Activated CD8-positive, alpha-beta memory T cell treated with anti-CD3 and anti-CD28 coated beads for 24 hours (primary cell): Measurements from ENCODE around the gene TYROBP.

Experiments
- DNase-seq: peaks from one replicate; pipeline ENCODE4 v3.0.0-alpha.2; 2020

The TYROBP gene

DNA sequence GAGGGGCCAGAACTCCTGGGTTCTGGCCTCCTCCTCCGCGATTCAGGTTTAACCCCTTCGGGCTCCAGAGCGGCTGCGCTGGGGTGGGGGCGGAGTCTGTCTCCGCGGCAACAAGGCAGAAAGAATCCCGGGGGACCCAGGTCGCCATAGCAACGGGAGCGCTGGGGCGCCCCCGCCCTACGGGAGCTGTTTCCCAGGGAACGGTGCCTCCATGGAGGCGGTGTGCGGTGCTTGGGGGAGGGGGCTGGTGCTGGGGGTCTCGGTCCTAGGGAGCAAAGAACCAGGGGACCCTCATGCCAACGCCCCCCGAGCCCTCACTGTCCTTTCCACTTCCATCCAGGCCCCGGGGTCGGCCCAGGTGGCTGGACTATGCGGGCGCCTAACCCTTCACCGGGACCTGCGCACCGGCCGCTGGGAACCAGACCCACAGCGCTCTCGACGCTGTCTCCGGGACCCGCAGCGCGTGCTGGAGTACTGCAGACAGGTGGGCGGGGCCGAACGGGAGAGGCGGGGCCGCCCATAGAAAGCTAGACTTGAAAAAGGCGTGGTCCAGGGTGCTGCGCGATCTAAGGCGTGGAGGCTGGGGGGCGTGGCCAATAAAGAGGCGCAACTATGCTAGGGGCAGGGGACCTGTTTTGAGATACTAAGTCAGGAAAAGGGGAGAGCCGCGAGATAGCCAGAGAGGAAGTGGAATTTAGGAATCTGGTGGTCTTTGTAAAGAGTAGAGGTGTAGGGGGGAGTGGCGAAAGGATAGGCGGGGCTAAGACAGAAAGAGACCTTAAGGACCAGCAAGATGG lies 38.6 kb downstream of the TYROBP start:
- peak; percentile 87 for DNase-seq

DNA sequence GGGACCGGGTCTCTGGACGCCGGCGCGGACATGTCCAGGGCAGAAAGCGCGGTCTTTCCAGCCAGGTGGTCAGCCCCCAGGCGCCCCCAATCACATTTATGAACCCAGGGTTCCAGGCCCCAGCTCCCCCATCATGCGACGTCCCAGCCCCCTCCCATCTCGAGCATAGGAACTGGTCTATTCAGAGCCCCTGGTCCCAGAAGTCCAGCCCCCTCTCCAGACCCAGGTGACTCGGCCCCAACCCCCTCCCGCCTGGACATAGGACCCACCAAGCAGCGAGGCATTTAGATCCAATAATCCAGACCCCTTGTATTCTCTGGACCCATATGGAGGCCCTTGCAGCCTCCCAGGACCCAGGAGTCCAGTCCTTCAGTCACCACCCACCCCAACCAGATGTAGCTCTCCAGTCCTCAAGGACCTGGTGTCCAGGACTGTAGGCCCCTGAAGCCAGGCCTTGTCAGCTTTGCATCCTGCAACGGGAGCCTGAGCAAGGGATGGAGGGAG lies 39.2 kb downstream of the TYROBP start:
- no peak for DNase-seq

DNA sequence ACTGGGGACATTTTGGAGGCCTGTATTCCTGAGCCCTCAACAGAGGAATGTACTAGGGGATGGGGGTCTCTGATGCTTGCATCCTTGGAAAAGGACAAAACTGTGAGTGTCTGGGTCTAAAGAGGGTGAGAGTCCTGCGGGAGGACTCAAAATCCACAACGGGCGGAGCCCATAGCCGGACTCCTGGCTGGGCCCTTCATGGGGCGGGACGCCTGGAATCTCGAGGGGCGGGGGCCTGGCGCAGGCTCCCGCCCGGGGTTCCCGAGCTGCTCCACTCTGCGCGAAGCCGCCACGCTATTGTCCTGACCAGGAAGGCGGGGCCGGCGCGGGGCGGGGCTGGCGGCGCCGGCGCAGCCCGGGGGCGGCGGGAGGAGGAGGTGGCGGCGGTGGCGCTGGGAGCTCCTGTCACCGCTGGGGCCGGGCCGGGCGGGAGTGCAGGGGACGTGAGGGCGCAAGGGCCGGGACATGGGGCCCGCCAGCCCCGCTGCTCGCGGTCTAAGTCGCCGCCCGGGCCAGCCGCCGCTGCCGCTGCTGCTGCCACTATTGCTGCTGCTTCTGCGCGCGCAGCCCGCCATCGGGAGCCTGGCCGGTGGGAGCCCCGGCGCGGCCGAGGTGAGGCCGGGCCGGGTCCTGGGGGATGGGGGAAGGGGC lies 39.8 kb downstream of the TYROBP start, which contains the start of gene APLP1:
APLP1 (plus strand) TSS at position 403 of the 651 bp plus-strand sequence; CDS start at position 466, 63 bp downstream.
- peak; percentile 88 for DNase-seq

DNA sequence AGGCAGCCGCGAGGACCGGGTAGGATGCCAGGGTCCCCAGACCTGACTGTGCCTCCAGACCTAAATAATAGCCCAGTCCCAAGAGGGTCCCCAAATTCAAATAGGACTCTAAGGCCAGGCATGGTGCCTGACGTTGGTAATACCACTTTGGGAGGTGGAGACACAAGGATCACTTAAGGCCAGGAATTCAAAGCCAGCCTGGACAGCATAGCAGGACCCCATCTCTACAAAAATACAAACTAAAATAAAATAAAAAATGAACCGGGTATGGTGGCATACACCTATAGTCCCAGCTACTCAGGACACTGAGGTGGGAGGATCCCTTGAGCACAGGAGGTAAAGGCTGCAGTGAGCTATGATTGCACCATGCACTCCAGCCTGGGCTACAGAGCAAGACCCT lies 45.1 kb downstream of the TYROBP start:
- DNase-seq: no peak

DNA sequence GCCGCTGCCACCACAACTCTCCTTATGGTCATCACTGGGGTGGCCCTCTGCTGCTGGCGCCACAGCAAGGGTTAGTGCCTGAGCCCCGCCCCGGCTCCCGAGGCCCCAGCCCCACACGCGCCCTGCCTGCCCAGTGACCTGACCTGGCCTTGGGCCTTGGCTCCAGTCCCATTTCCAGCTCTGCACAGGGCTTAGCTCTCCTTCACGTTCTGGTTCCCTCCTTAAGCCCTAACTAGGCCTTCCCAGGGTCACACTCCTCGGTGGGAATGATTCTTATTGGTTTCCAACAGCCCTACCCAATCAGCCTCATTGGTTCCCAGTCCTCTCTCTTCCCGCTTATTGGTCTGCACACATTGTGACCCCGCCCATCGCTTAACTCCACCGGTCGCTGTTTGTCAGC lies 45.6 kb downstream of the TYROBP start:
- DNase-seq: no peak

- DNase-seq: no peak
Measured at GRCh38 chr19:35861640-35862160, 46.4 kb downstream of the TYROBP start.

GRCh38 chr19:35860818-35861639 lies 47.1 kb downstream of the TYROBP start:
- DNase-seq: no peak

- no peak for DNase-seq
Measured at GRCh38 chr19:35860436-35860817, 47.7 kb downstream of the TYROBP start.

- DNase-seq: no peak
Measured at GRCh38 chr19:35859414-35859813, 48.7 kb downstream of the TYROBP start.

DNA sequence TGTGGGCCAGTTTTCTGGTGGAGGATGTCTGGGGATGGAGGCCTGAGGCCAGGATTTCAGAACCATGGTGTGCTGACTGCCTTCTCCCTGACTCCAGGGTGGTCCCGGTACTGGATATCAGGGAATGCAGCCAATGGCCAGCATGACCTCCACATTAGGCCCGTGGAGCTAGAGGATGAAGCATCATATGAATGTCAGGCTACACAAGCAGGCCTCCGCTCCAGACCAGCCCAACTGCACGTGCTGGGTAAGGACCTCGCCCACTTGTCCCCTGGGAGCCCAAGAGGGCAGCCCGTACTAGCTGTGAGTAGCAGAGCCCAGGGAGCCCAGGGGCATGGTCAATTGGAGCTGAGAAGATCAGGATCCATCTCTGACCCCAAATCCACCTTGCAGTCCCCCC lies 49.8 kb downstream of the TYROBP start:
- DNase-seq: no peak

- peak; percentile 78 for DNase-seq
Measured at GRCh38 chr19:35856546-35857149, 51.4 kb downstream of the TYROBP start, which contains the start of gene KIRREL2. KIRREL2 (plus strand) TSS chr19:35856911; CDS start chr19:35857120, 209 bp downstream.
